Astrocyte (in vitro differentiated cells and primary cell): ENCODE results near the gene PRSS1. TPM values are rescaled to one million over a fixed set of nuclear protein-coding genes. Genes with fewer than 3 reads are reported as not detected.

Experiments
- DNase-seq: peaks from one replicate; pipeline ENCODE4 v3.0.0-alpha.2; 2010; ENCODE audit warnings: low read depth
- FAIRE-seq: peaks from 2 replicates; lab custom pipeline; 2011; peaks lifted over from hg19 to GRCh38; lab: Jason Lieb, UNC
- H2AFZ ChIP-seq: 2 replicates; pipeline ENCODE4 v1.6.0; 2012; ENCODE audit warnings: low read depth, low read length, inconsistent platforms
- H3K27ac ChIP-seq: 2 replicates; pipeline ENCODE4 v1.5.1; 2011; ENCODE audit warnings: low read depth, low read length, inconsistent platforms
- H3K27me3 ChIP-seq: 2 replicates; pipeline ENCODE4 v1.6.0; 2011; ENCODE audit warnings: low read length, inconsistent platforms; ENCODE audit not compliant: insufficient read depth
- H3K36me3 ChIP-seq: 2 replicates; pipeline ENCODE4 v1.5.1; 2011; ENCODE audit warnings: low read length, inconsistent platforms; ENCODE audit not compliant: insufficient read depth
- H3K4me1 ChIP-seq: 2 replicates; pipeline ENCODE4 v1.5.1; 2011; ENCODE audit warnings: low read length, inconsistent platforms; ENCODE audit not compliant: insufficient read depth
- H3K4me2 ChIP-seq: 2 replicates; pipeline ENCODE4 v1.6.0; 2012; ENCODE audit warnings: low read length, inconsistent platforms
- H3K4me3 ChIP-seq: 2 replicates; pipeline ENCODE4 v1.5.1; 2011; ENCODE audit warnings: low read depth, mild to moderate bottlenecking, low read length, inconsistent platforms; ENCODE audit not compliant: insufficient read depth
- H3K79me2 ChIP-seq: 2 replicates; pipeline ENCODE4 v1.6.0; 2012; ENCODE audit warnings: mild to moderate bottlenecking, low read length, inconsistent platforms; ENCODE audit not compliant: insufficient read depth
- H3K9ac ChIP-seq: 2 replicates; pipeline ENCODE4 v1.6.0; 2012; ENCODE audit warnings: mild to moderate bottlenecking, low read length, inconsistent platforms
- H3K9me3 ChIP-seq: 2 replicates; pipeline ENCODE4 v1.5.1; 2012; ENCODE audit warnings: low read depth, mild to moderate bottlenecking, low read length, inconsistent platforms; ENCODE audit not compliant: insufficient read depth
- H4K20me1 ChIP-seq: 2 replicates; pipeline ENCODE4 v1.6.0; 2012; ENCODE audit warnings: low read length, inconsistent platforms; ENCODE audit not compliant: insufficient read depth
- H3K27ac Mint-ChIP-seq: one replicate; pipeline ENCODE4 v1.8.0; 2021; ENCODE audit warnings: mild to moderate bottlenecking, mixed read lengths; ENCODE audit not compliant: unreplicated experiment
- H3K27me3 Mint-ChIP-seq: one replicate; pipeline ENCODE4 v1.8.0; 2021; ENCODE audit warnings: low read depth, mixed read lengths; ENCODE audit not compliant: unreplicated experiment
- H3K36me3 Mint-ChIP-seq: one replicate; pipeline ENCODE4 v1.8.0; 2021; ENCODE audit warnings: low read depth, mixed read lengths; ENCODE audit not compliant: unreplicated experiment
- H3K4me1 Mint-ChIP-seq: one replicate; pipeline ENCODE4 v1.8.0; 2021; ENCODE audit warnings: low read depth, mixed read lengths; ENCODE audit not compliant: unreplicated experiment
- H3K4me3 Mint-ChIP-seq: one replicate; pipeline ENCODE4 v1.8.0; 2021; ENCODE audit warnings: mild to moderate bottlenecking, moderate library complexity, mixed read lengths; ENCODE audit not compliant: unreplicated experiment
- H3K9me3 Mint-ChIP-seq: one replicate; pipeline ENCODE4 v1.8.0; 2021; ENCODE audit warnings: mild to moderate bottlenecking, mixed read lengths; ENCODE audit not compliant: unreplicated experiment
- CTCF ChIP-seq: IDR thresholded peaks from 2 replicates; pipeline ENCODE4 v1.5.1; 2011; ENCODE audit warnings: low read depth, mild to moderate bottlenecking, inconsistent platforms, low read length, moderate library complexity; ENCODE audit not compliant: insufficient read depth
- EZH2 ChIP-seq: IDR thresholded peaks from 2 replicates; pipeline ENCODE4 v1.6.1; 2012; ENCODE audit warnings: mild to moderate bottlenecking, low read length, inconsistent platforms; ENCODE audit not compliant: insufficient read depth
- total RNA-seq: library from RNA; stranded (reverse); gene quantifications from 2 replicates; pipeline ENCODE4 v1.2.1, GENCODE V29; 2021

The PRSS1 gene
- total RNA-seq, 1 donor from 2014 or later, result not detected

- no peak for DNase-seq
- FAIRE-seq, result no peak
- Histone ChIP-seq H3K9ac (no peak overlapping the region), H3K27ac (no peak overlapping the region), H3K27me3 (peaks cover 17% of the 10 kb centered on the region), H2AFZ (no peak overlapping the region), H3K79me2 (no peaks in the 10 kb centered on the region), H3K4me3 (no peak overlapping the region), H3K4me1 (peaks cover 12% of the 10 kb centered on the region), H4K20me1 (no peaks in the 10 kb centered on the region), H3K4me2 (no peak overlapping the region), H3K36me3 (no peaks in the 10 kb centered on the region), H3K9me3 (no peaks in the 10 kb centered on the region)
- H3K27me3 Mint-ChIP-seq, result peaks cover 51% of the 10 kb centered on the region
- peaks cover 1% of the 10 kb centered on the region for H3K4me1 Mint-ChIP-seq
- H3K4me3 Mint-ChIP-seq, result no peak overlapping the region
- TF ChIP-seq EZH2 (no peak), CTCF (no peak)
- no peak overlapping the region for H3K27ac Mint-ChIP-seq
- H3K36me3 Mint-ChIP-seq, result peaks cover 3% of the 10 kb centered on the region
- no peaks in the 10 kb centered on the region for H3K9me3 Mint-ChIP-seq
Measured at GRCh38 chr7:142772673-142773072, 23.4 kb downstream of the PRSS1 start.

GRCh38 chr7:142773230-142773629 is 24.0 kb downstream of the PRSS1 start:
- H3K4me1 ChIP-seq, result peaks cover 12% of the 10 kb centered on the region
- Mint-ChIP-seq H3K4me1 (peaks cover 1% of the 10 kb centered on the region), H3K9me3 (no peaks in the 10 kb centered on the region), H3K4me3 (no peak overlapping the region), H3K27ac (no peak overlapping the region), H3K36me3 (peaks cover 3% of the 10 kb centered on the region), H3K27me3 (peaks cover 46% of the 10 kb centered on the region)
- H2AFZ ChIP-seq, result no peak overlapping the region
- TF ChIP-seq EZH2 (no peak), CTCF (no peak)
- FAIRE-seq (no peak), DNase-seq (no peak)
- no peak overlapping the region for H3K4me3 ChIP-seq
- peaks cover 16% of the 10 kb centered on the region for H3K27me3 ChIP-seq
- no peaks in the 10 kb centered on the region for H3K79me2 ChIP-seq
- no peak overlapping the region for H3K4me2 ChIP-seq
- H3K27ac ChIP-seq, result no peak overlapping the region
- H3K36me3 ChIP-seq, result no peaks in the 10 kb centered on the region
- no peak overlapping the region for H3K9ac ChIP-seq
- no peaks in the 10 kb centered on the region for H4K20me1 ChIP-seq
- H3K9me3 ChIP-seq, result no peaks in the 10 kb centered on the region

DNA sequence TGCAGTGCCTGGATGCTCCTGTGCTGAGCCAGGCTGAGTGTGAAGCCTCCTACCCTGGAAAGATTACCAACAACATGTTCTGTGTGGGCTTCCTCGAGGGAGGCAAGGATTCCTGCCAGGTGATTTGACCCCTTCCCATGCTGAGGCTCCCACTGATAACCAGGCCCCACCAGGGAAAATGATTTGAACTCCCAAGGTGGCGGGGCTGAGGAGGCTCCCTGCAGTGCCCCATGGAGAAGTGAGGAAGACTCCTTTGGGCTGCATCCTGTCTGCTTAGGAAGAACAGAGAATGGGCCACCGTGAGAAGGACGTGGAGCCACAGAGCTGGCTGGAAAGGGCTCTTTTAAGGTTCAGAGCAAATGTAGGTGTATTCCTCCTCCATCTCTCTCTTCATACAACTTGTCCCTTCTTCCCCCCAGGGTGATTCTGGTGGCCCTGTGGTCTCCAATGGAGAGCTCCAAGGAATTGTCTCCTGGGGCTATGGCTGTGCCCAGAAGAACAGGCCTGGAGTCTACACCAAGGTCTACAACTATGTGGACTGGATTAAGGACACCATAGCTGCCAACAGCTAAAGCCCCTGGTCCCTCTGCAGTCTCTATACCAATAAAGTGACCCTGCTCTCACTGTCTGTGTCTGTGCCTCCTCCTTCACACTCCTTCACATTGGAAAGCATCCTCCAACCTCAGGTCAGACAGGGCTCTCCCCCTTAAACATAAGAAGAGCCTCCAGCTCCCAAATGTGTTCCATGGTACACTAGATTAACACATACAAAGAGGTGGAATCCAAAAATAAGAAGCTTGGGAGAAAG is 24.9 kb downstream of the PRSS1 start:
- H4K20me1 ChIP-seq, result no peaks in the 10 kb centered on the region
- no peaks in the 10 kb centered on the region for H3K36me3 ChIP-seq
- H3K4me1 ChIP-seq, result peaks cover 12% of the 10 kb centered on the region
- Mint-ChIP-seq H3K27ac (no peak overlapping the region), H3K9me3 (no peaks in the 10 kb centered on the region), H3K4me3 (no peak overlapping the region), H3K27me3 (peaks cover 39% of the 10 kb centered on the region), H3K36me3 (peaks cover 3% of the 10 kb centered on the region), H3K4me1 (peaks cover 1% of the 10 kb centered on the region)
- DNase-seq (no peak), FAIRE-seq (no peak)
- H3K79me2 ChIP-seq, result no peaks in the 10 kb centered on the region
- peaks cover 13% of the 10 kb centered on the region for H3K27me3 ChIP-seq
- no peak overlapping the region for H3K27ac ChIP-seq
- no peak overlapping the region for H3K9ac ChIP-seq
- no peak overlapping the region for H2AFZ ChIP-seq
- no peak for TF ChIP-seq EZH2
- no peak for TF ChIP-seq CTCF
- no peaks in the 10 kb centered on the region for H3K9me3 ChIP-seq
- H3K4me3 ChIP-seq, result no peak overlapping the region
- peak overlapping the region; percentile 43 for H3K4me2 ChIP-seq
